SIG-M5 (cell line): ENCODE data around the gene RNPS1.

Source experiments
- DNase-seq: peaks from one replicate; lab custom pipeline; 2025; lab: John Stamatoyannopoulos, UW

The RNPS1 gene

GRCh38 chr16:2267913-2268666 lies at the start of gene RNPS1:
Gene RNPS1, minus strand, starts transcription at chr16:2268126. Its CDS starts 3,483 bp downstream, at chr16:2264643.
- no peak for DNase-seq

- no peak for DNase-seq
Measured at GRCh38 chr16:2317231-2318020, 49.5 kb upstream of the RNPS1 start.

GRCh38 chr16:2308089-2308962 lies 40.4 kb upstream of the RNPS1 start:
- DNase-seq, result no peak

- DNase-seq, result no peak
Measured at GRCh38 chr16:2299915-2300192, 31.9 kb upstream of the RNPS1 start.

- no peak for DNase-seq
Measured at GRCh38 chr16:2299121-2299914, 31.4 kb upstream of the RNPS1 start.

GRCh38 chr16:2298621-2299020 lies 30.7 kb upstream of the RNPS1 start:
- DNase-seq, result no peak

GRCh38 chr16:2297506-2297860 lies 29.6 kb upstream of the RNPS1 start:
- DNase-seq, result no peak

- no peak for DNase-seq
Measured at GRCh38 chr16:2296661-2297505, 29.0 kb upstream of the RNPS1 start.

GRCh38 chr16:2295056-2295798 lies 27.3 kb upstream of the RNPS1 start:
- DNase-seq, result peak; percentile 11

- DNase-seq, result no peak
Measured at GRCh38 chr16:2292221-2292620, 24.3 kb upstream of the RNPS1 start.

- no peak for DNase-seq
Measured at GRCh38 chr16:2289282-2289681, 21.4 kb upstream of the RNPS1 start.

- no peak for DNase-seq
Measured at GRCh38 chr16:2288726-2289125, 20.8 kb upstream of the RNPS1 start.

GRCh38 chr16:2287916-2288547 lies 20.1 kb upstream of the RNPS1 start:
- DNase-seq, result no peak

- no peak for DNase-seq
Measured at GRCh38 chr16:2286550-2286949, 18.6 kb upstream of the RNPS1 start.

GRCh38 chr16:2285731-2286191 lies 17.8 kb upstream of the RNPS1 start:
- no peak for DNase-seq

- no peak for DNase-seq
Measured at GRCh38 chr16:2284797-2285576, 17.1 kb upstream of the RNPS1 start.

- no peak for DNase-seq
Measured at GRCh38 chr16:2284001-2284770, 16.3 kb upstream of the RNPS1 start.
